MM.1S (cell line): Measurements from ENCODE around the gene VPS13C.

Source experiments
- DNase-seq: peaks from one replicate; pipeline ENCODE4 v3.0.0-alpha.2; 2015
- H2AFZ ChIP-seq: fragments of 300-600 bp; sonication (generic); 2 replicates; pipeline ENCODE4 v1.6.0; 2016; ENCODE audit warnings: antibody characterized with exemption, low read length
- H3F3A ChIP-seq: fragments of 300-600 bp; sonication (generic); 2 replicates; pipeline ENCODE4 v1.6.1; 2016; ENCODE audit warnings: mild to moderate bottlenecking, antibody characterized with exemption, low read length, moderate library complexity, mixed read lengths; ENCODE audit not compliant: insufficient read depth
- H3K27ac ChIP-seq: fragments of 300-600 bp; sonication (generic); 2 replicates; pipeline ENCODE4 v1.5.1; 2016; ENCODE audit warnings: mild to moderate bottlenecking, low read length
- H3K27me3 ChIP-seq: fragments of 300-600 bp; sonication (generic); replicated peaks from 2 replicates; pipeline ENCODE4 v1.6.0; 2016; ENCODE audit warnings: low read length; ENCODE audit not compliant: insufficient read depth
- H3K36me3 ChIP-seq: fragments of 300-600 bp; sonication (generic); replicated peaks from 2 replicates; pipeline ENCODE4 v1.6.1; 2016; ENCODE audit warnings: mild to moderate bottlenecking, low read length, mixed read lengths; ENCODE audit not compliant: insufficient read depth
- H3K4me1 ChIP-seq: fragments of 300-600 bp; sonication (generic); 2 replicates; pipeline ENCODE4 v1.6.1; 2016; ENCODE audit warnings: low read length, mixed read lengths
- H3K4me2 ChIP-seq: fragments of 300-600 bp; sonication (generic); 2 replicates; pipeline ENCODE4 v1.6.0; 2016; ENCODE audit warnings: low read depth, low read length
- H3K4me3 ChIP-seq: fragments of 300-600 bp; sonication (generic); 2 replicates; pipeline ENCODE4 v1.5.1; 2016; ENCODE audit warnings: low read length, mixed read lengths
- H3K79me2 ChIP-seq: fragments of 300-600 bp; sonication (generic); 2 replicates; pipeline ENCODE4 v1.6.1; 2016; ENCODE audit warnings: mixed run types, low read length, mixed read lengths
- H3K9ac ChIP-seq: fragments of 300-600 bp; sonication (generic); 2 replicates; pipeline ENCODE4 v1.6.1; 2016; ENCODE audit warnings: low read length, mixed read lengths
- H3K9me2 ChIP-seq: fragments of 300-600 bp; sonication (generic); replicated peaks from 2 replicates; pipeline ENCODE4 v1.6.1; 2016; ENCODE audit warnings: mild to moderate bottlenecking, low read length, mixed read lengths; ENCODE audit not compliant: insufficient read depth
- H3K9me3 ChIP-seq: fragments of 300-600 bp; sonication (generic); replicated peaks from 2 replicates; pipeline ENCODE4 v1.6.1; 2016; ENCODE audit warnings: mild to moderate bottlenecking, low read length, mixed read lengths; ENCODE audit not compliant: insufficient read depth
- H4K20me1 ChIP-seq: fragments of 300-600 bp; sonication (generic); 2 replicates; pipeline ENCODE4 v1.6.1; 2016; ENCODE audit warnings: mild to moderate bottlenecking, low read length, moderate library complexity, mixed read lengths; ENCODE audit not compliant: insufficient read depth
- EZH2 ChIP-seq: fragments of 300-600 bp; sonication (generic); optimal IDR thresholded peaks from 2 replicates; pipeline ENCODE3; 2017; ENCODE audit warnings: low read depth, mild to moderate bottlenecking, antibody characterized with exemption, low read length, mixed read lengths
- EZH2phosphoT487 ChIP-seq: fragments of 300-600 bp; sonication (generic); IDR thresholded peaks from 2 replicates; pipeline ENCODE4 v1.6.1; 2018; ENCODE audit warnings: antibody characterized with exemption, low read length
- TF ChIP-seq, protein P1 (sequence below): fragments of 300-600 bp; sonication (generic); IDR thresholded peaks from 2 replicates; pipeline ENCODE4 v1.5.1; 2016; ENCODE audit warnings: antibody characterized with exemption, low read length, mixed read lengths

VPS13C gene

DNA sequence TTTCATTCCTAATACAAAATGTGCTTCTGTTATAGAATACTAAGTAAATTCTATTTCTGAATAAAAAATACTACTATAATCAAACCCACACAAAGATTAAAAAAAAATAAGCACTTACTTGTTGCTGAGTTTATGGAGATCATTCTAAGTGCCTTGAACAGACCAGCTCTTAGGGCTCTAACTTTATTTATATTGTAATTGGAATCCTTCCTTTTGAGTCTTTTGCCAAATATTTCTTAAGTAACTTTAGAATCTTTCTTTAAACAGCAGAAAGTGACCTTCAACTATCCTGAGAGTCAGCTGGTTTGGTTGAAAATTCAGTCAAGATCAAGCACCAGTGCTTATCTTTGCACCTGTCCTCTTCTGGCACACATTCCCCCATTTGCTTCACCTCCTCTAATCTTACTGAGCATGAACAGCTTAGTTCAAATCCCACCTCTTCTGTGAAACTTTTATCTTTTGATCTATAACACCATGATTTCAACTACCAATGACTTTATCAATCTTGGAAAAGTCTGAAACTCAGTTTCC lies 149.3 kb downstream of the VPS13C start:
- no peaks in the 10 kb centered on the region for H3K4me1 ChIP-seq
- H3K9me2 ChIP-seq: no peaks in the 10 kb centered on the region
- no peak overlapping the region for H3K27ac ChIP-seq

DNA sequence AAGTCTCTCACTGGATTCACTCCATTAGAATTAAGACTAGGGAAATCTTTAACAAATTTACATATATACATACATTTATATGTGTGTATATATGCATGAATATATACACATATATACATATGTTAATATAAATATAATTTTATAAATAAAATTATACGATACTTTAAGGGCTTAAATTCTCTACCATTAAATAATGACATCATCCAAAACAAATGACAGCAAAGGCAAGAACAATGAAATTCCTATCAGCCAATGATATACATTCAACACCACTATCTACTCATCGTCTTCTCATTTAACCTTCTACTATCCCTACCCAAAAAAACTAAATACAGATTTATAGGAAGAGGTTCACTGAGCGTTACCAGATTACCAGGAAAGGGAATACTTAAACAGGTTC lies 152.0 kb downstream of the VPS13C start:
- Histone ChIP-seq H3K36me3 (no peaks in the 10 kb centered on the region; the same call in 1 of the 2 replicates), H3K4me3 (no peak overlapping the region), H3K9me3 (no peaks in the 10 kb centered on the region; the same call in 1 of the 2 replicates), H3K27me3 (no peaks in the 10 kb centered on the region), H3K4me1 (no peaks in the 10 kb centered on the region), H3K79me2 (no peaks in the 10 kb centered on the region), H3K9ac (no peak overlapping the region), H3K27ac (no peak overlapping the region), H3K4me2 (no peak overlapping the region), H2AFZ (no peak overlapping the region), H3K9me2 (no peaks in the 10 kb centered on the region), H4K20me1 (no peaks in the 10 kb centered on the region), H3F3A (no peaks in the 10 kb centered on the region)
- TF ChIP-seq EZH2 (no peak), EZH2phosphoT487 (no peak)
- TF ChIP-seq, protein P1, sequence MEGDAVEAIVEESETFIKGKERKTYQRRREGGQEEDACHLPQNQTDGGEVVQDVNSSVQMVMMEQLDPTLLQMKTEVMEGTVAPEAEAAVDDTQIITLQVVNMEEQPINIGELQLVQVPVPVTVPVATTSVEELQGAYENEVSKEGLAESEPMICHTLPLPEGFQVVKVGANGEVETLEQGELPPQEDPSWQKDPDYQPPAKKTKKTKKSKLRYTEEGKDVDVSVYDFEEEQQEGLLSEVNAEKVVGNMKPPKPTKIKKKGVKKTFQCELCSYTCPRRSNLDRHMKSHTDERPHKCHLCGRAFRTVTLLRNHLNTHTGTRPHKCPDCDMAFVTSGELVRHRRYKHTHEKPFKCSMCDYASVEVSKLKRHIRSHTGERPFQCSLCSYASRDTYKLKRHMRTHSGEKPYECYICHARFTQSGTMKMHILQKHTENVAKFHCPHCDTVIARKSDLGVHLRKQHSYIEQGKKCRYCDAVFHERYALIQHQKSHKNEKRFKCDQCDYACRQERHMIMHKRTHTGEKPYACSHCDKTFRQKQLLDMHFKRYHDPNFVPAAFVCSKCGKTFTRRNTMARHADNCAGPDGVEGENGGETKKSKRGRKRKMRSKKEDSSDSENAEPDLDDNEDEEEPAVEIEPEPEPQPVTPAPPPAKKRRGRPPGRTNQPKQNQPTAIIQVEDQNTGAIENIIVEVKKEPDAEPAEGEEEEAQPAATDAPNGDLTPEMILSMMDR: no peak
- no peak for DNase-seq

More for the DNA sequence above, 149.3 kb downstream of the VPS13C start:
- Histone ChIP-seq H3K9me3 (no peaks in the 10 kb centered on the region; the same call in 1 of the 2 replicates), H3K9ac (no peak overlapping the region), H3K79me2 (no peaks in the 10 kb centered on the region), H3F3A (no peaks in the 10 kb centered on the region), H3K36me3 (no peaks in the 10 kb centered on the region; the same call in 1 of the 2 replicates), H3K4me3 (no peak overlapping the region), H3K27me3 (no peaks in the 10 kb centered on the region), H4K20me1 (no peaks in the 10 kb centered on the region), H2AFZ (no peak overlapping the region), H3K4me2 (no peak overlapping the region)
- DNase-seq: no peak
- TF ChIP-seq EZH2 (no peak), EZH2phosphoT487 (no peak)
- TF ChIP-seq, protein P1: no peak

DNA sequence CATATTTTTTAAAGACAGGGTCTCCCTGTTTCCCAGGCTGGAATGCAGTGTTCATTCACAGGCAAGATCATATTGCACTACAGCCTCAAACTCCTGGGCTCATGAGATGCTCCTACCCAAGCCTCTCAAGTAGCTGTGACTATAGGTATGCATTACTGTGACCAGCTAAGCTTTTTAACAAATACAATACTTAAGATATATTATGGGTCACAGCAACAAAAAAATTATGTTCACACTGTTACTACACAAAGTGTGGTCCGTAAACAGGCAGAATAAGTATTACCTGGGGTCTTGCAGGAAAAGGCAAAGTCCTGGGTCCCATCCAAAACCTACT lies 152.5 kb downstream of the VPS13C start:
- Histone ChIP-seq H3K27me3 (no peaks in the 10 kb centered on the region), H3K27ac (no peak overlapping the region), H3K36me3 (no peaks in the 10 kb centered on the region; the same call in 1 of the 2 replicates), H3K4me1 (no peaks in the 10 kb centered on the region), H3F3A (no peaks in the 10 kb centered on the region), H3K79me2 (no peaks in the 10 kb centered on the region), H2AFZ (no peak overlapping the region), H3K4me2 (no peak overlapping the region), H3K4me3 (no peak overlapping the region), H3K9me3 (no peaks in the 10 kb centered on the region; the same call in 1 of the 2 replicates), H4K20me1 (no peaks in the 10 kb centered on the region), H3K9ac (no peak overlapping the region), H3K9me2 (no peaks in the 10 kb centered on the region)
- TF ChIP-seq, protein P1: no peak
- no peak for TF ChIP-seq EZH2
- no peak for TF ChIP-seq EZH2phosphoT487
- no peak for DNase-seq
